DOHH2 (cell line): ENCODE results near the gene KIF22.

Experiments
- H3F3A ChIP-seq: fragments of 200-600 bp; sonication (generic), shearing (Covaris generic); 2 replicates; pipeline ENCODE4 v1.6.0; 2016; ENCODE audit warnings: antibody characterized with exemption, mild to moderate bottlenecking; ENCODE audit not compliant: control insufficient read depth, insufficient read depth
- H3K27ac ChIP-seq: fragments of 200-600 bp; sonication (generic); 2 replicates; pipeline ENCODE4 v1.5.1; 2014; ENCODE audit warnings: low read depth, mild to moderate bottlenecking, low read length, moderate library complexity
- H3K27me3 ChIP-seq: fragments of 200-600 bp; sonication (generic); 2 replicates; pipeline ENCODE4 v1.6.1; 2014; ENCODE audit warnings: mild to moderate bottlenecking, low read length, mixed read lengths; ENCODE audit not compliant: control insufficient read depth
- H3K36me3 ChIP-seq: fragments of 200-600 bp; sonication (generic); 2 replicates; pipeline ENCODE4 v1.6.1; 2014; ENCODE audit warnings: mild to moderate bottlenecking, low read length, moderate library complexity, mixed read lengths; ENCODE audit not compliant: control insufficient read depth
- H3K4me1 ChIP-seq: fragments of 200-600 bp; sonication (generic); 2 replicates; pipeline ENCODE4 v1.6.1; 2014; ENCODE audit warnings: mild to moderate bottlenecking, low read length, mixed read lengths; ENCODE audit not compliant: control insufficient read depth
- H3K4me2 ChIP-seq: fragments of 200-600 bp; sonication (generic); 2 replicates; pipeline ENCODE4 v1.6.0; 2014; ENCODE audit warnings: mild to moderate bottlenecking, low read length, moderate library complexity
- H3K4me3 ChIP-seq: fragments of 200-600 bp; sonication (generic); 2 replicates; pipeline ENCODE4 v1.5.1; 2014; ENCODE audit warnings: mild to moderate bottlenecking, low read length, mixed read lengths
- H3K79me2 ChIP-seq: fragments of 200-600 bp; sonication (generic); 2 replicates; pipeline ENCODE4 v1.6.1; 2014; ENCODE audit warnings: mild to moderate bottlenecking, low read length, mixed read lengths; ENCODE audit not compliant: control insufficient read depth
- H3K9me2 ChIP-seq: fragments of 200-600 bp; sonication (generic); replicated peaks from 2 replicates; pipeline ENCODE4 v1.6.1; 2014; ENCODE audit warnings: mild to moderate bottlenecking, low read length, mixed read lengths; ENCODE audit not compliant: control insufficient read depth
- H3K9me3 ChIP-seq: fragments of 200-600 bp; sonication (generic); 2 replicates; pipeline ENCODE4 v1.6.1; 2014; ENCODE audit warnings: antibody characterized with exemption, low read length, mixed read lengths; ENCODE audit not compliant: control insufficient read depth, insufficient read depth
- H4K20me1 ChIP-seq: fragments of 200-600 bp; sonication (generic); 2 replicates; pipeline ENCODE4 v1.6.0; 2014; ENCODE audit warnings: low read depth, mild to moderate bottlenecking, antibody characterized with exemption, low read length, moderate library complexity; ENCODE audit not compliant: control insufficient read depth, insufficient read depth
- EZH2phosphoT487 ChIP-seq: fragments of 200-600 bp; sonication (generic); IDR thresholded peaks from 2 replicates; pipeline ENCODE4 v1.6.1; 2017; ENCODE audit warnings: borderline replicate concordance, mild to moderate bottlenecking, antibody characterized with exemption, low read length, moderate library complexity, mixed read lengths
- TF ChIP-seq, protein P1 (sequence below): fragments of 200-600 bp; sonication (generic); IDR thresholded peaks from one replicate; pipeline ENCODE4 v1.5.1; 2014; ENCODE audit warnings: antibody characterized with exemption, mild to moderate bottlenecking, low read depth, low read length; ENCODE audit not compliant: poor library complexity, severe bottlenecking

KIF22 gene

DNA sequence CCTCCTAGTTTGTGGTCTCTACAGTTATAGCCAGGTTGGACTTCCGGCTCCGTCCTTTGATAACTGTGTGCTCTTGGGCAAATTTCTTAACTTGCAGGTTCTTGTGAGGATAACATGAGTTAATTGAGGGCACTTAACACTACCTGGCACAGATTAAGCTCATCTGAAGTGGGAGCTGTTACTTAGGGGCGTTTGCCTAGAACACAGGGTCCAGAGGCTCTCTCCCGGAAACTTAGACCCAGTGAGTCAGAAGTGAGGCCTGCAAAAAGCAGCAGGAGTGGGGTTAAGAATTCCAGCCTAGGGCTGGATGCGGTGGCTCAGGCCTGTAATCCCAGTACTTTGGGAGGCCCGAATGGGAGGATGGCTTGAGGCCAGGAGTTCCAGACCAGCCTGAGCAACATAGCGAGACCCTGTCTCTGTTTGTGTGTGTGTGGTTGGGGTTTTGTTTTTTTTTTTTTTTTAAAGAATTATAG is 31.1 kb downstream of the KIF22 start:
- H3F3A ChIP-seq, result no peaks in the 10 kb centered on the region
- H3K9me3 ChIP-seq, result no peaks in the 10 kb centered on the region
- peaks cover 20% of the 10 kb centered on the region; the same call in 1 of the 2 replicates for H4K20me1 ChIP-seq
- peaks cover 44% of the 10 kb centered on the region for H3K79me2 ChIP-seq
- H3K4me2 ChIP-seq, result peak overlapping the region; percentile 98
- peaks cover 3% of the 10 kb centered on the region; the same call in 1 of the 2 replicates for H3K27me3 ChIP-seq
- peaks cover 51% of the 10 kb centered on the region for H3K4me1 ChIP-seq
- peaks cover 46% of the 10 kb centered on the region for H3K36me3 ChIP-seq
- no peak overlapping the region for H3K4me3 ChIP-seq
- H3K27ac ChIP-seq, result no peak overlapping the region
- no peaks in the 10 kb centered on the region for H3K9me2 ChIP-seq
- no peak for TF ChIP-seq EZH2phosphoT487
- TF ChIP-seq, protein P1, sequence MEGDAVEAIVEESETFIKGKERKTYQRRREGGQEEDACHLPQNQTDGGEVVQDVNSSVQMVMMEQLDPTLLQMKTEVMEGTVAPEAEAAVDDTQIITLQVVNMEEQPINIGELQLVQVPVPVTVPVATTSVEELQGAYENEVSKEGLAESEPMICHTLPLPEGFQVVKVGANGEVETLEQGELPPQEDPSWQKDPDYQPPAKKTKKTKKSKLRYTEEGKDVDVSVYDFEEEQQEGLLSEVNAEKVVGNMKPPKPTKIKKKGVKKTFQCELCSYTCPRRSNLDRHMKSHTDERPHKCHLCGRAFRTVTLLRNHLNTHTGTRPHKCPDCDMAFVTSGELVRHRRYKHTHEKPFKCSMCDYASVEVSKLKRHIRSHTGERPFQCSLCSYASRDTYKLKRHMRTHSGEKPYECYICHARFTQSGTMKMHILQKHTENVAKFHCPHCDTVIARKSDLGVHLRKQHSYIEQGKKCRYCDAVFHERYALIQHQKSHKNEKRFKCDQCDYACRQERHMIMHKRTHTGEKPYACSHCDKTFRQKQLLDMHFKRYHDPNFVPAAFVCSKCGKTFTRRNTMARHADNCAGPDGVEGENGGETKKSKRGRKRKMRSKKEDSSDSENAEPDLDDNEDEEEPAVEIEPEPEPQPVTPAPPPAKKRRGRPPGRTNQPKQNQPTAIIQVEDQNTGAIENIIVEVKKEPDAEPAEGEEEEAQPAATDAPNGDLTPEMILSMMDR, result no peak

GRCh38 chr16:29824589-29825144 is 34.1 kb downstream of the KIF22 start:
- Histone ChIP-seq H3K4me1 (peaks cover 27% of the 10 kb centered on the region), H3K9me3 (no peaks in the 10 kb centered on the region), H3K27me3 (peaks cover 10% of the 10 kb centered on the region; the same call in 1 of the 2 replicates), H4K20me1 (peaks cover 14% of the 10 kb centered on the region; the same call in 1 of the 2 replicates), H3K4me2 (no peak overlapping the region), H3F3A (no peaks in the 10 kb centered on the region), H3K9me2 (no peaks in the 10 kb centered on the region), H3K36me3 (peaks cover 22% of the 10 kb centered on the region), H3K4me3 (no peak overlapping the region), H3K79me2 (peaks cover 15% of the 10 kb centered on the region; the same call in 1 of the 2 replicates), H3K27ac (no peak overlapping the region)
- no peak for TF ChIP-seq EZH2phosphoT487
- TF ChIP-seq, protein P1, result no peak

GRCh38 chr16:29825145-29826044 is 34.8 kb downstream of the KIF22 start:
- TF ChIP-seq, protein P1, result no peak
- no peak for TF ChIP-seq EZH2phosphoT487
- Histone ChIP-seq H3K36me3 (peaks cover 14% of the 10 kb centered on the region), H3K79me2 (peaks cover 8% of the 10 kb centered on the region; the same call in 1 of the 2 replicates), H3K4me3 (no peak overlapping the region), H3K27me3 (peaks cover 13% of the 10 kb centered on the region; the same call in 1 of the 2 replicates), H3K9me3 (no peaks in the 10 kb centered on the region), H3K27ac (no peak overlapping the region), H4K20me1 (peaks cover 7% of the 10 kb centered on the region; the same call in 1 of the 2 replicates), H3K4me1 (peaks cover 20% of the 10 kb centered on the region), H3K4me2 (no peak overlapping the region), H3K9me2 (no peaks in the 10 kb centered on the region), H3F3A (no peaks in the 10 kb centered on the region)
